Measurements from ENCODE around the gene TPX2. TPM values are rescaled to one million over a fixed set of nuclear protein-coding genes. Genes with fewer than 3 reads are reported as not detected.

The TPX2 gene
- total and polyA plus RNA-seq, 2 of the 8 experiments (the other 6 are each of a cell fraction or from before 2014, with no cell fraction given), result 43.6 to 125 TPM

DNA sequence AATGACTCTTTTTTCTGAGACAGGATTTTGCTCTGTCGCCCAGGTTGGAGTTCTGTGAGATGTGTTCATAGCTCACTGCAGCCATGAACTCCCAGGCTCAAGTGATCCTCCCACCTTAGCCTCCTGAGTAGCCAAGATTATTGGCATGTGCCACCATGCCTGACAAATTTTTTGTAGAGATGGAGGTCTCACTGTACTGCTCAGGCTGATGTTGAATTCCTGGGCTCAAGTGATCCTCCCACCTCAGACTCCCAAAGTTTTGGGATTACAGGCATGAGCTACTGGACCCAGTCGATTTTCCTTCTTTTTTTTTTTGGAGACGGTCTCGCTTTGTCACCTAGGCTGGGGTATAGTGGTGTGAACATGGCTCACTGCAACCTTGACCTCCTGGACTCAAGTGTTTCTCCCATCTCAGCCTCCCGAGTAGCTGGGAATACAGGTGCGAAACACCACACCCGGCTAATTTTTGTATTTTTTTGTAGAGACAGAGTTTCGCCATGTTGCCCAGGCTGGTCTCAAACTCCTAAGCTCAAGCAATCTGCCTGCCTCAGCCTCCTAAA, 40.8 kb upstream of the TPX2 start (continued):
- TF ChIP-seq MAX (IDR thresholded peaks at IDR 0.05) (no peak), ZNF274 (IDR thresholded peaks at IDR 0.05; ENCODE audit: borderline replicate concordance, extremely low read depth, low read length) (no peak), SIRT6 (IDR thresholded peaks at IDR 0.05; ENCODE audit: low read length) (no peak), SIN3A (conservative IDR thresholded peaks at IDR 0.05 in 1 of 2, IDR thresholded peaks at IDR 0.05 in 1 of 2; ENCODE audit: low read depth in 1 of 2, low read length in 2 of 2) (no peak), EZH2 (IDR thresholded peaks at IDR 0.05; ENCODE audit: low read depth, low read length, severe bottlenecking) (no peak), KDM5A (IDR thresholded peaks at IDR 0.05; ENCODE audit: low read length) (no peak), PHF8 (conservative IDR thresholded peaks at IDR 0.05; ENCODE audit: low read depth, low read length) (no peak), E2F6 (IDR thresholded peaks at IDR 0.05) (no peak)
- TF ChIP-seq, protein P1, sequence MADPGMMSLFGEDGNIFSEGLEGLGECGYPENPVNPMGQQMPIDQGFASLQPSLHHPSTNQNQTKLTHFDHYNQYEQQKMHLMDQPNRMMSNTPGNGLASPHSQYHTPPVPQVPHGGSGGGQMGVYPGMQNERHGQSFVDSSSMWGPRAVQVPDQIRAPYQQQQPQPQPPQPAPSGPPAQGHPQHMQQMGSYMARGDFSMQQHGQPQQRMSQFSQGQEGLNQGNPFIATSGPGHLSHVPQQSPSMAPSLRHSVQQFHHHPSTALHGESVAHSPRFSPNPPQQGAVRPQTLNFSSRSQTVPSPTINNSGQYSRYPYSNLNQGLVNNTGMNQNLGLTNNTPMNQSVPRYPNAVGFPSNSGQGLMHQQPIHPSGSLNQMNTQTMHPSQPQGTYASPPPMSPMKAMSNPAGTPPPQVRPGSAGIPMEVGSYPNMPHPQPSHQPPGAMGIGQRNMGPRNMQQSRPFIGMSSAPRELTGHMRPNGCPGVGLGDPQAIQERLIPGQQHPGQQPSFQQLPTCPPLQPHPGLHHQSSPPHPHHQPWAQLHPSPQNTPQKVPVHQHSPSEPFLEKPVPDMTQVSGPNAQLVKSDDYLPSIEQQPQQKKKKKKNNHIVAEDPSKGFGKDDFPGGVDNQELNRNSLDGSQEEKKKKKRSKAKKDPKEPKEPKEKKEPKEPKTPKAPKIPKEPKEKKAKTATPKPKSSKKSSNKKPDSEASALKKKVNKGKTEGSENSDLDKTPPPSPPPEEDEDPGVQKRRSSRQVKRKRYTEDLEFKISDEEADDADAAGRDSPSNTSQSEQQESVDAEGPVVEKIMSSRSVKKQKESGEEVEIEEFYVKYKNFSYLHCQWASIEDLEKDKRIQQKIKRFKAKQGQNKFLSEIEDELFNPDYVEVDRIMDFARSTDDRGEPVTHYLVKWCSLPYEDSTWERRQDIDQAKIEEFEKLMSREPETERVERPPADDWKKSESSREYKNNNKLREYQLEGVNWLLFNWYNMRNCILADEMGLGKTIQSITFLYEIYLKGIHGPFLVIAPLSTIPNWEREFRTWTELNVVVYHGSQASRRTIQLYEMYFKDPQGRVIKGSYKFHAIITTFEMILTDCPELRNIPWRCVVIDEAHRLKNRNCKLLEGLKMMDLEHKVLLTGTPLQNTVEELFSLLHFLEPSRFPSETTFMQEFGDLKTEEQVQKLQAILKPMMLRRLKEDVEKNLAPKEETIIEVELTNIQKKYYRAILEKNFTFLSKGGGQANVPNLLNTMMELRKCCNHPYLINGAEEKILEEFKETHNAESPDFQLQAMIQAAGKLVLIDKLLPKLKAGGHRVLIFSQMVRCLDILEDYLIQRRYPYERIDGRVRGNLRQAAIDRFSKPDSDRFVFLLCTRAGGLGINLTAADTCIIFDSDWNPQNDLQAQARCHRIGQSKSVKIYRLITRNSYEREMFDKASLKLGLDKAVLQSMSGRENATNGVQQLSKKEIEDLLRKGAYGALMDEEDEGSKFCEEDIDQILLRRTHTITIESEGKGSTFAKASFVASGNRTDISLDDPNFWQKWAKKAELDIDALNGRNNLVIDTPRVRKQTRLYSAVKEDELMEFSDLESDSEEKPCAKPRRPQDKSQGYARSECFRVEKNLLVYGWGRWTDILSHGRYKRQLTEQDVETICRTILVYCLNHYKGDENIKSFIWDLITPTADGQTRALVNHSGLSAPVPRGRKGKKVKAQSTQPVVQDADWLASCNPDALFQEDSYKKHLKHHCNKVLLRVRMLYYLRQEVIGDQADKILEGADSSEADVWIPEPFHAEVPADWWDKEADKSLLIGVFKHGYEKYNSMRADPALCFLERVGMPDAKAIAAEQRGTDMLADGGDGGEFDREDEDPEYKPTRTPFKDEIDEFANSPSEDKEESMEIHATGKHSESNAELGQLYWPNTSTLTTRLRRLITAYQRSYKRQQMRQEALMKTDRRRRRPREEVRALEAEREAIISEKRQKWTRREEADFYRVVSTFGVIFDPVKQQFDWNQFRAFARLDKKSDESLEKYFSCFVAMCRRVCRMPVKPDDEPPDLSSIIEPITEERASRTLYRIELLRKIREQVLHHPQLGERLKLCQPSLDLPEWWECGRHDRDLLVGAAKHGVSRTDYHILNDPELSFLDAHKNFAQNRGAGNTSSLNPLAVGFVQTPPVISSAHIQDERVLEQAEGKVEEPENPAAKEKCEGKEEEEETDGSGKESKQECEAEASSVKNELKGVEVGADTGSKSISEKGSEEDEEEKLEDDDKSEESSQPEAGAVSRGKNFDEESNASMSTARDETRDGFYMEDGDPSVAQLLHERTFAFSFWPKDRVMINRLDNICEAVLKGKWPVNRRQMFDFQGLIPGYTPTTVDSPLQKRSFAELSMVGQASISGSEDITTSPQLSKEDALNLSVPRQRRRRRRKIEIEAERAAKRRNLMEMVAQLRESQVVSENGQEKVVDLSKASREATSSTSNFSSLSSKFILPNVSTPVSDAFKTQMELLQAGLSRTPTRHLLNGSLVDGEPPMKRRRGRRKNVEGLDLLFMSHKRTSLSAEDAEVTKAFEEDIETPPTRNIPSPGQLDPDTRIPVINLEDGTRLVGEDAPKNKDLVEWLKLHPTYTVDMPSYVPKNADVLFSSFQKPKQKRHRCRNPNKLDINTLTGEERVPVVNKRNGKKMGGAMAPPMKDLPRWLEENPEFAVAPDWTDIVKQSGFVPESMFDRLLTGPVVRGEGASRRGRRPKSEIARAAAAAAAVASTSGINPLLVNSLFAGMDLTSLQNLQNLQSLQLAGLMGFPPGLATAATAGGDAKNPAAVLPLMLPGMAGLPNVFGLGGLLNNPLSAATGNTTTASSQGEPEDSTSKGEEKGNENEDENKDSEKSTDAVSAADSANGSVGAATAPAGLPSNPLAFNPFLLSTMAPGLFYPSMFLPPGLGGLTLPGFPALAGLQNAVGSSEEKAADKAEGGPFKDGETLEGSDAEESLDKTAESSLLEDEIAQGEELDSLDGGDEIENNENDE (IDR thresholded peaks at IDR 0.05; ENCODE audit: insufficient replicate concordance, low read length), result no peak
